ENCODE data around the gene TFAM. TPM values are rescaled to one million over a fixed set of nuclear protein-coding genes. Genes with fewer than 3 reads are reported as not detected.

TFAM gene
- total and polyA plus RNA-seq, 4 donors: 31.5 to 48.2 (median 39.3) TPM

DNA sequence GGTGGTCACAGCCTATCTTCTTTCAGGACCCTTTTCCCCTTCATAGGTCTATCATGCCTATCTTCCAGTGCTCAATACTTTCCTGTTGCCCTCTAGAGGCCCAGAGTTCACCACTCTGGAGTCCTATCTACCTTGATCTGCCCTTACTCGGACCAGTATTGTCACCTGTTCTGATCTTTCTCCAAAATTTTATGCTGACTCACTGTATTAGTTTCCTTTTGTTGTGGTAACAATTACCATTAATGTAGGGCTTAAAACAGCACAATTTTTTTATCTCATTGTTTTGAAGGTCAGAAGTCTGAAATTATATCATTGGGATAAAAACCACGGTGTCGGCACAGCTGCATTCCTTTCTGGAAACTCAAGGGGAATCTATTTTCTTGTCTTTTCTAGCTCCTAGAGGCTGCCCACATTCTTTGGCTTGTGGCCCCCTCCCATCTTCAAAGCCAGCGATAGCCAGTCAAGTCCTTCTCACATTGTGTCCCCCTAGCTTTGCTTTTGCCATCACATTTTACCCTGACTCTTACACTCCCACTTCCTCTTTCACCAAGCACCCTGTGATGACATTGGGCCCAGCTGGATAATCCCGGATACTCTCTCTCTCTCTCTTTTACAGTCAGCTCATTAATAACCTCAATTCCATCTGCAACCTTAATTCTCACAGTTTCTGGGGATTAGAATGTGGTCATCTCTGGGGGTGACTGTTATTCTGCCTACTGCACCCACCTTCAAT, 54.6 kb downstream of the TFAM start:
- H3K27me3 ChIP-seq (ENCODE audit: control insufficient read depth, insufficient read depth, low read length): no peaks in the 10 kb centered on the region
- H3K36me3 ChIP-seq (ENCODE audit: control insufficient read depth, insufficient read depth, low read length): no peaks in the 10 kb centered on the region
- H3K4me1 ChIP-seq (ENCODE audit: control insufficient read depth, insufficient read depth, low read length): no peaks in the 10 kb centered on the region
- WGBS (ENCODE audit: insufficient coverage): 98% methylated on average over 3 of the region's 5 CpGs
- H3K27ac ChIP-seq (ENCODE audit: low read depth, low read length): no peak overlapping the region
- H3K9me3 ChIP-seq (ENCODE audit: control insufficient read depth, insufficient read depth, low read length): no peaks in the 10 kb centered on the region
- H3K4me3 ChIP-seq (ENCODE audit: low read depth, low read length): no peak overlapping the region
- DNase-seq (ENCODE audit: low read depth in 4 of 6, low spot score in 6 of 6): no peak

DNA sequence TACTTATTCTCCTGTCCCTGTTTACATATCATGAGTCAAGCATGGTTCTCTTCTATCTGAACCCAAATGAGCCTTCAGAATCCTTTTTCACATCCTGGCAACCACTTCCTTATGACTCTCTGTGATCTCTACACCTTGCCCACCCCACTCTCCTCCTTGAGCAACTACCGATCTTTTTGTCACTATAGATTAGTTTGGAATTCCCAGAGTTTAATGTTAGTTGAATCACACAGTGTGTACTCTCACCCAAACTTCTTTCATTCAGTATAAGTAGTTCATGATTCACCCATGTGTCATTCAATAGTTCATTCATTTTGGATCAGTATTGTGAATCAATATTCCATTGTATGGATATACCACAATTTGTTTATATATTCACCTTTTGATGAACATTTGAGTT, 55.3 kb downstream of the TFAM start:
- no peaks in the 10 kb centered on the region for H3K27me3 ChIP-seq (ENCODE audit: control insufficient read depth, insufficient read depth, low read length)
- H3K27ac ChIP-seq (ENCODE audit: low read depth, low read length): no peak overlapping the region
- H3K4me1 ChIP-seq (ENCODE audit: control insufficient read depth, insufficient read depth, low read length): no peaks in the 10 kb centered on the region
- no CpG with 5 or more reads among the region's 1 CpG for WGBS (ENCODE audit: insufficient coverage)
- no peaks in the 10 kb centered on the region for H3K9me3 ChIP-seq (ENCODE audit: control insufficient read depth, insufficient read depth, low read length)
- no peaks in the 10 kb centered on the region for H3K36me3 ChIP-seq (ENCODE audit: control insufficient read depth, insufficient read depth, low read length)
- no peak overlapping the region for H3K4me3 ChIP-seq (ENCODE audit: low read depth, low read length)
- DNase-seq (ENCODE audit: low read depth in 4 of 6, low spot score in 6 of 6): no peak

DNA sequence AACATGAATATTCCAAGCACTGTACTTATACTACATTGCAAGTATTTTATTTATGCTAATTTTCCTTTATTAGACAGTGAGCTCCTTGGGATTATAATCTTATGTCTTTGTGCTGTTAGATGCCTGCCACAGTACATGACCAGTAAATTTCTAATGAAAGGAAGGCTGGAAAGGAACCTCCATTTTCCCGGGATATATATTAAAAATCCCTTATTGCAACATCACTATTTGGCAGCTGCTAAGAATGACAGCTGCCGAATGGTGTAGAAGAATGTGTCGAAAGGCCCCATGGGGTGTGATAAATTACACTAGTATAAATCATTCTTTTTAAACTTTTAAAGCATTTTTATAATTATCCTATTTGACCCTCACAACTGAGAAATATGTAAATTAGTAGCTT, 59.1 kb downstream of the TFAM start:
- Histone ChIP-seq H3K27ac (ENCODE audit: low read depth, low read length) (no peak overlapping the region), H3K4me1 (ENCODE audit: control insufficient read depth, insufficient read depth, low read length) (no peaks in the 10 kb centered on the region), H3K4me3 (ENCODE audit: low read depth, low read length) (no peak overlapping the region), H3K27me3 (ENCODE audit: control insufficient read depth, insufficient read depth, low read length) (no peaks in the 10 kb centered on the region), H3K9me3 (ENCODE audit: control insufficient read depth, insufficient read depth, low read length) (peaks cover 2% of the 10 kb centered on the region), H3K36me3 (ENCODE audit: control insufficient read depth, insufficient read depth, low read length) (no peaks in the 10 kb centered on the region)
- peak in 1 of 6 donors; percentile 32 for DNase-seq (ENCODE audit: low read depth in 4 of 6, low spot score in 6 of 6)
- WGBS (ENCODE audit: insufficient coverage): no CpG with 5 or more reads among the region's 3 CpGs

DNA sequence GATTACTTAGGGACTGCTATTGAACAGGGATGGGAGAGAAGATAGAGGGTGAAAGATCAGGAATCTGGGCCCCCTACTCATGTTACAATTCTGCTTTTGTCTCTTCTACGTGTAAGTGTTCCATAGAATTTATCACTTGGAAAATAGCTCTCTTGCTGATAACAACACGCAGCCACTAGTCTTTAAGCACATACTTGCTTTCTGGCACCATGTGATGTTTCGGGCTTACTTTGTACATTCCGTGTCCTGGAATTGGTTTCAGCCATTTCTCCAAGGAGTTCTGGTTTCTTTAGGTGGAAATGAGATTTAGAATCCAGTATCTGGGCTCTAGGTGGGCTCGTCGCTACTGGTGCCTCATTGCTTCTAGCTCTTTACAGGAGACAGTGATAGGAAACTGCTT, 59.7 kb downstream of the TFAM start:
- Histone ChIP-seq H3K4me1 (ENCODE audit: control insufficient read depth, insufficient read depth, low read length) (no peaks in the 10 kb centered on the region), H3K27ac (ENCODE audit: low read depth, low read length) (no peak overlapping the region), H3K27me3 (ENCODE audit: control insufficient read depth, insufficient read depth, low read length) (no peaks in the 10 kb centered on the region), H3K9me3 (ENCODE audit: control insufficient read depth, insufficient read depth, low read length) (peaks cover 2% of the 10 kb centered on the region), H3K4me3 (ENCODE audit: low read depth, low read length) (no peak overlapping the region), H3K36me3 (ENCODE audit: control insufficient read depth, insufficient read depth, low read length) (no peaks in the 10 kb centered on the region)
- no CpG with 5 or more reads among the region's 6 CpGs for WGBS (ENCODE audit: insufficient coverage)
- peak in 1 of 6 donors; percentile 55 for DNase-seq (ENCODE audit: low read depth in 4 of 6, low spot score in 6 of 6)

DNA sequence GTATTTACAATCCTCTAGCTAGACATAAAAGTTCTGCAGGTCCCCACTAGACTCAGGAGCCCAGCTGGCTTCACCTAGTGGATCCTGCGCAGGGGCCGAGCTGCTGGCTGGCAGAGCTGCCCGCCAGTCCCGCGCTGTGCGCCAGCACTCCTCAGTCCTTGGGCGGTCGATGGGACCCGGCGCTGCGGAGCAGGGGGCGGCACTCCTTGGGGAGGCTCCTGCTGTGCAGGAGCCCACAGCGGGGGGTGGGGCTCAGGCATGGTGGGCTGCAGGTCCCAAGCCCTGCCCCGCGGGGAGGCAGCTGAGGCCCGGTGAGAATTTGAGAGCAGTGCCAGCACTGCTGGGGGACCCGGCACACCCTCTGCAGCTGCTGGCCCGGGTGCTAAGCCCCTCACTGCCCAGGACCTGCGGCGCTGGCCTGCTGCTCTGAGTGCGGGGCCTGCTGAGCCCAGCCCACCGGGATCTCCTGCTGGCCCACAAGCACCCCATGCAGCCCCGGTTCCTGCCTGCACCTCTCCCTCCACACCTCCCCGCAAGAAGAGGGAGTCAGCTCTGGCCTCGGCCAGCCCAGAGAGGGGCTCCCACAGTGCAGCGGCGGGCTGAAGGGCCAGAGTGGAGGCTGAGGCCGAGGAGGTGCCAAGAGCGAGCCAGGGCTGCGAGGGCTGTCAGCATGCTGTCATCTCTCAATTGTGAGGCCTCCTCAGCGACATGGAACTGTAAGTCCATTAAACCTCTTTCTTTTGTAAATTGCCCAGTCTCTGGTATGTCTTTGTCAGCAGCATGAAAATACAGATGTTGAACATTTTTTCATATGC, 63.1 kb downstream of the TFAM start:
- Histone ChIP-seq H3K36me3 (ENCODE audit: control insufficient read depth, insufficient read depth, low read length) (no peaks in the 10 kb centered on the region), H3K9me3 (ENCODE audit: control insufficient read depth, insufficient read depth, low read length) (peaks cover 2% of the 10 kb centered on the region), H3K27ac (ENCODE audit: low read depth, low read length) (no peak overlapping the region), H3K4me3 (ENCODE audit: low read depth, low read length) (no peak overlapping the region), H3K27me3 (ENCODE audit: control insufficient read depth, insufficient read depth, low read length) (no peaks in the 10 kb centered on the region), H3K4me1 (ENCODE audit: control insufficient read depth, insufficient read depth, low read length) (no peaks in the 10 kb centered on the region)
- 97% methylated on average over 30 of the region's 31 CpGs for whole genome bisulfite sequencing (ENCODE audit: insufficient coverage)
- no peak for DNase-seq (ENCODE audit: low read depth in 4 of 6, low spot score in 6 of 6)

Other genes starting within 250 kb of the TFAM start
- 10 to 100 TPM in 1 of 2 donors, 1 to 10 TPM in 1; 4.6 to 19.3 TPM for gene IPMK, start 117.5 kb upstream of the TFAM start, total RNA-seq
- 10 to 100 TPM in 1 of 2 donors, 1 to 10 TPM in 1; 7.5 to 14.2 TPM for gene IPMK, start 117.5 kb upstream of the TFAM start, polyA plus RNA-seq (ENCODE audit: insufficient read length in 2 of 2)
- gene CISD1, start 116.2 kb upstream of the TFAM start, total RNA-seq: 10 to 100 TPM; 69.5 to 73.4 TPM
- 100 to 1,000 TPM in 1 of 2 donors, 10 to 100 TPM in 1; 98.8 to 107 TPM for gene CISD1, start 116.2 kb upstream of the TFAM start, polyA plus RNA-seq (ENCODE audit: insufficient read length in 2 of 2)
- 10 to 100 TPM; 12.0 to 33.3 TPM for gene UBE2D1, start 50.4 kb upstream of the TFAM start, total RNA-seq
- gene UBE2D1, start 50.4 kb upstream of the TFAM start, polyA plus RNA-seq (ENCODE audit: insufficient read length in 2 of 2): 10 to 100 TPM; 34.6 to 43.8 TPM
- gene BICC1, start 127.5 kb downstream of the TFAM start, total RNA-seq: 10 to 100 TPM; 34.7 to 54.2 TPM
- gene BICC1, start 127.5 kb downstream of the TFAM start, polyA plus RNA-seq (ENCODE audit: insufficient read length in 2 of 2): 1 to 10 TPM; 5.9 to 9.7 TPM

All from spinal cord (tissue), 10 donors.